Measurements from ENCODE around the gene RAB3A. TPM values are rescaled to one million over a fixed set of nuclear protein-coding genes. Genes with fewer than 3 reads are reported as not detected.

RAB3A gene
- total and polyA plus RNA-seq, 9 of the 15 experiments (the other 6 are each of a cell fraction or from before 2014, with no cell fraction given), result 0.17 to 5.1 (median 0.90) TPM; not detected in 1

DNA sequence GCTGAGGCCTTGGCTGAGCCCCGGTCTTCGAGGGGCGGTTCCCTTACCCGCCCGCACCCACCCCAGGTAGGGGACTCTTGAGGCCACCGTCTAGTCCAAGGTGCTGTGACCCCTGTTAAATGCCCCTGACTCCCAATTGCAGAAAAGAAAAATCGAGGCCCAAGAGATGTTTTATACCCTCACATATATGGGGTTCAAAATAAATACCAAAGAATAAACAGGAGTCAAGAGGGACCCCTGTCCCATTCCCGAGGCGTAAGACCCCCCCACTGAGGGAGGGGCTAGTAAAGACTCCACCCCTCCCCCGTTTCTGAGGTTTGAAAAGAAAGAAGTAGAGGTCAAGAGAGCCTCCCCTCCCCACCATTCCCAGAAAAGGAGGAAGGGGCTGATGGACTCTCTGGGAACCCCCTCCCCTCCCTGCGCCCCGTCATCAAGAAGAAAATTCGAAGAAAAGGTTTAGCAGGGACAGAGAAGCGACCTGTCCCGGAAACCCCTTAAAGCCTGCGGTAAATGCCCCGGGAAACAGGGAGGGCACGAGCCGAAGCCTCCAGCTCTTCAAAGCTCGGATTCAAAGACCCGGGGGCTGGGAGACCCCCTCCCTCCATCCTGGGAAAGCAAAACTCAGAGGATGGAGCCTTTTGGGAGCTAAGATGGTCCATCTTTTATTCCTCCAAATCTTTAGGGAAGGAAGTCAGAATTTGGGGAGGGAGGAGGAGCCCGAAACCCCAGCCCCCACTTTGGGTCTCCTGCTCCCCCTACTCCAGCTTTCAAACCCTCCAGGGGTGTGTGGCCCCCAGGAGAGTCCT is 755 bp upstream of the RAB3A start (continued):
- TF ChIP-seq RERE (CRISPR knock-in tag; IDR thresholded peaks at IDR 0.05; ENCODE audit: borderline replicate concordance) (no peak), PHTF2 (CRISPR knock-in tag; IDR thresholded peaks at IDR 0.05) (no peak), TRIM28 (IDR thresholded peaks at IDR 0.05) (no peak), STAT6 (CRISPR knock-in tag; IDR thresholded peaks at IDR 0.05) (no peak), NR2C1 (IDR thresholded peaks at IDR 0.05) (peak; percentile 32; the same call in 1 of the 2 replicates), NR2C1 (tag; IDR thresholded peaks at IDR 0.05) (0 out of 2 replicates have a peak, but pooled peaks have one; percentile 5), SMARCE1 (IDR thresholded peaks at IDR 0.05) (0 out of 2 replicates have a peak, but pooled peaks have one; percentile 44), TEAD2 (tag; IDR thresholded peaks at IDR 0.05) (no peak), ZNF668 (CRISPR knock-in tag; IDR thresholded peaks at IDR 0.05) (no peak), ZNF785 (CRISPR knock-in tag; IDR thresholded peaks at IDR 0.05) (no peak), MIER1 (IDR thresholded peaks at IDR 0.05; ENCODE audit: low read depth) (no peak), E2F8 (IDR thresholded peaks at IDR 0.05; ENCODE audit: low read depth, partially characterized antibody) (no peak), RBM17 (IDR thresholded peaks at IDR 0.05; ENCODE audit: borderline replicate concordance, low read depth, low read length) (no peak), VEZF1 (CRISPR knock-in tag; IDR thresholded peaks at IDR 0.05) (peak; percentile 84), PHB (CRISPR knock-in tag; IDR thresholded peaks at IDR 0.05) (no peak), ZNF197 (CRISPR knock-in tag; IDR thresholded peaks at IDR 0.05; ENCODE audit: low read depth) (no peak)
